Upper lobe of right lung (tissue), 1 donor: ENCODE data around the gene RAB3C. TPM values are rescaled to one million over a fixed set of nuclear protein-coding genes. Genes with fewer than 3 reads are reported as not detected.

Experiments
- ATAC-seq: fragments of 200-7000 bp; cut with Tn5 transposase; one replicate; pipeline ENCODE4 v1.9.1; 2020; ENCODE audit warnings: mild to moderate bottlenecking, moderate library complexity
- DNase-seq: peaks from one replicate; pipeline ENCODE4 v3.0.0-alpha.2; 2020
- H3K27ac ChIP-seq: fragments of 200-600 bp; one replicate; pipeline ENCODE4 v1.8.0; 2022
- H3K27me3 ChIP-seq: fragments of 200-600 bp; one replicate; pipeline ENCODE4 v1.8.0; 2022; ENCODE audit warnings: mild to moderate bottlenecking
- H3K36me3 ChIP-seq: fragments of 200-600 bp; one replicate; pipeline ENCODE4 v1.8.0; 2022
- H3K4me1 ChIP-seq: fragments of 200-600 bp; one replicate; pipeline ENCODE4 v1.8.0; 2022
- H3K4me3 ChIP-seq: fragments of 200-600 bp; one replicate; pipeline ENCODE4 v1.8.0; 2022; ENCODE audit warnings: mild to moderate bottlenecking
- H3K9me3 ChIP-seq: fragments of 200-600 bp; one replicate; pipeline ENCODE4 v1.8.0; 2022
- intact Hi-C: fragments of 100-400 bp; cut with DNase I; formaldehyde crosslinking; loops from one replicate; pipeline ENCODE4 v1.11.0; 2022
- total RNA-seq: library from RNA; stranded (reverse); fragmentation: NEBNext Ultra II Directional; extraction: Animal tissue kit (Norgen Biotek cat#: 25700); gene quantifications from one replicate; pipeline ENCODE4 v1.2.1, GENCODE V29; 2021
- TF ChIP-seq, protein P1 (sequence below): fragments of 200-600 bp; IDR thresholded peaks from one replicate; pipeline ENCODE4 v1.8.0; 2022; ENCODE audit warnings: antibody characterized with exemption
- donor health status: DM: no; HTN: yes; CAD: no; lungs with severe emphysema.

Gene RAB3C
- total RNA-seq, 1 donor from 2014 or later = 0.67 TPM

DNA sequence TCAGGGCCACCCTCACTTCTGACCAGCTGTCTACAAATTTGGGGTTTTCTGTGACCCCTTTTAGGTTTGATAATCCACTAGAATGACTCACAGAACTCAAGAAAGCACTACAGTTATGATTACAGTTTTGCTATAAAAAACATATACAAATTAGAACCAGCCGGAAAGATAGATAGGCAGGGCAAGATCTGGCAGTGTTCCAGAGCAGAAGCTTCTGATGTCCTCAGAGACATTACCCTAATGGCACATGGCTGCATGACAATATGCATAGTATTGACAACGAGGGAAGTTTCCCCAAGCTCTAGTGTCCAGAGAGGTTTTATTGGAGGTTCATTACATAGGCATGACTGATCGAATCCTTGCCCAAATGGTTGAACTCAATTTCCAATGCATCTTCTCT, 158.1 kb downstream of the RAB3C start:
- H3K27me3 ChIP-seq = no peaks in the 10 kb centered on the region
- no peaks in the 10 kb centered on the region for H3K4me1 ChIP-seq
- H3K36me3 ChIP-seq = no peaks in the 10 kb centered on the region
- no peaks in the 10 kb centered on the region for H3K9me3 ChIP-seq
- TF ChIP-seq, protein P1, sequence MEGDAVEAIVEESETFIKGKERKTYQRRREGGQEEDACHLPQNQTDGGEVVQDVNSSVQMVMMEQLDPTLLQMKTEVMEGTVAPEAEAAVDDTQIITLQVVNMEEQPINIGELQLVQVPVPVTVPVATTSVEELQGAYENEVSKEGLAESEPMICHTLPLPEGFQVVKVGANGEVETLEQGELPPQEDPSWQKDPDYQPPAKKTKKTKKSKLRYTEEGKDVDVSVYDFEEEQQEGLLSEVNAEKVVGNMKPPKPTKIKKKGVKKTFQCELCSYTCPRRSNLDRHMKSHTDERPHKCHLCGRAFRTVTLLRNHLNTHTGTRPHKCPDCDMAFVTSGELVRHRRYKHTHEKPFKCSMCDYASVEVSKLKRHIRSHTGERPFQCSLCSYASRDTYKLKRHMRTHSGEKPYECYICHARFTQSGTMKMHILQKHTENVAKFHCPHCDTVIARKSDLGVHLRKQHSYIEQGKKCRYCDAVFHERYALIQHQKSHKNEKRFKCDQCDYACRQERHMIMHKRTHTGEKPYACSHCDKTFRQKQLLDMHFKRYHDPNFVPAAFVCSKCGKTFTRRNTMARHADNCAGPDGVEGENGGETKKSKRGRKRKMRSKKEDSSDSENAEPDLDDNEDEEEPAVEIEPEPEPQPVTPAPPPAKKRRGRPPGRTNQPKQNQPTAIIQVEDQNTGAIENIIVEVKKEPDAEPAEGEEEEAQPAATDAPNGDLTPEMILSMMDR = no peak
- H3K27ac ChIP-seq = no peak overlapping the region
- DNase-seq = no peak
- no peak overlapping the region for H3K4me3 ChIP-seq
- intact Hi-C loops = no loop called here
- ATAC-seq = no peak

DNA sequence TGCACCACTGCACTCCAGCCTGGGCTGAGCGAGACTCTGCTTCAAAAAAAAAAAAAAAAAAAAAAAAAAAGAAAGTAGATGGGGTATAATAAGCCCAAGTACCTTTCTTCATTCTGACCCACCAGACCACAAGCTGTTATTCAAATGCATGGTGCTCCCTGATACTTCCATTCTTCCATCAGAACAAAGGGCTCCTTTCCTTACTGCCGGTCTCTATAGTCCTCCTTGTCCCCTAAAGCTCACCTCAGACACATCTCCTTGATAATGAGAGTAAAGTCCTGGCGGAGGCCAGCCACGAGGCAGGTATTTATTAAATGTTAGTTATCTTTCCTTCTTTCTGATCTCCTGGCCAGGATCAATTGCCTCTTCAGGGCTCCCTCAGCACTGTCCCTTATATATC, 162.5 kb downstream of the RAB3C start:
- H3K27me3 ChIP-seq = no peaks in the 10 kb centered on the region
- TF ChIP-seq, protein P1 = no peak
- ATAC-seq = no peak

DNA sequence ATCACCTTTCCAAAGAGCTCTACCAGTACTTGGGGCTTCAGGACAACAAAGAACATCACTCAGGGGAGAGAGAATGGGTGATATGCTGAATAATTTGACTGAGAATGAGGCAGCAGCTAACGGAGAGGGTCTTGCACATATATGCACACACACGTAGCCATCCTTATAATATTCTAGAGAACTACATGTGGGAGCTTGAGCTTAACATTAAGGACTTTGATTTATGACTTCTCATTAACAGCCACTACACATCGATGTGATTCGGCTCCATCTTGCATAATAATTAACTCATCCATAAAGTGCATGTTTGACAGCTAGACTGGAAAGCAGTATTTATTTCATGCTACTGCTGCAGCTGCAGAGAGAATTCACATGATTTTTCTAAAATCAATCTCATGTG, 163.4 kb downstream of the RAB3C start:
- Histone ChIP-seq H3K9me3 (no peaks in the 10 kb centered on the region), H3K4me1 (no peaks in the 10 kb centered on the region), H3K4me3 (no peak overlapping the region), H3K36me3 (no peaks in the 10 kb centered on the region), H3K27ac (no peak overlapping the region), H3K27me3 (no peaks in the 10 kb centered on the region)
- TF ChIP-seq, protein P1 = no peak
- no peak for DNase-seq
- intact Hi-C loops = no loop called here
- ATAC-seq = no peak

More for the DNA sequence above, 162.5 kb downstream of the RAB3C start:
- Histone ChIP-seq H3K4me1 (no peaks in the 10 kb centered on the region), H3K27ac (no peak overlapping the region), H3K4me3 (no peak overlapping the region), H3K36me3 (no peaks in the 10 kb centered on the region), H3K9me3 (no peaks in the 10 kb centered on the region)
- DNase-seq = no peak
- intact Hi-C loops = no loop called here

DNA sequence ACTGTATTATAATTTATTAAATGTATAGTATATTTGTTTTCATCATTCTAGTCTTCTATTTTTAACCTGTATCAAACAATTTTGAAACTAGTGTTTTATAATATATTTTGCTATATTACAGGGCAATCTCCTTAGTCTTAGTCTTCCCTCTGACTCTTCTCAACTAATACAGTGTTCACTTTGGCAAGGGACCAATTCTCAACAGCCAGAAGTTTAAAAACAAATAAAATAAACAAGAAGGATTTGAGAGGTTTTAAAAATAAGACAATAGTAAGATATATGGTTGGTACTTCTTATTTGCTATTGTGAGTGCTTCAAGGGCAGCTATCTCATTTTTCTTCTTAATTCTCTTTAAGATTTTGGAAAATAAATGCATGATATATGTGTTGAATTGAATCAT, 167.2 kb downstream of the RAB3C start:
- Histone ChIP-seq H3K27ac (no peak overlapping the region), H3K36me3 (no peaks in the 10 kb centered on the region), H3K9me3 (no peaks in the 10 kb centered on the region), H3K27me3 (no peaks in the 10 kb centered on the region), H3K4me3 (no peak overlapping the region), H3K4me1 (no peaks in the 10 kb centered on the region)
- TF ChIP-seq, protein P1 = no peak
- DNase-seq (no peak), ATAC-seq (no peak)
- intact Hi-C loops = no loop called here

DNA sequence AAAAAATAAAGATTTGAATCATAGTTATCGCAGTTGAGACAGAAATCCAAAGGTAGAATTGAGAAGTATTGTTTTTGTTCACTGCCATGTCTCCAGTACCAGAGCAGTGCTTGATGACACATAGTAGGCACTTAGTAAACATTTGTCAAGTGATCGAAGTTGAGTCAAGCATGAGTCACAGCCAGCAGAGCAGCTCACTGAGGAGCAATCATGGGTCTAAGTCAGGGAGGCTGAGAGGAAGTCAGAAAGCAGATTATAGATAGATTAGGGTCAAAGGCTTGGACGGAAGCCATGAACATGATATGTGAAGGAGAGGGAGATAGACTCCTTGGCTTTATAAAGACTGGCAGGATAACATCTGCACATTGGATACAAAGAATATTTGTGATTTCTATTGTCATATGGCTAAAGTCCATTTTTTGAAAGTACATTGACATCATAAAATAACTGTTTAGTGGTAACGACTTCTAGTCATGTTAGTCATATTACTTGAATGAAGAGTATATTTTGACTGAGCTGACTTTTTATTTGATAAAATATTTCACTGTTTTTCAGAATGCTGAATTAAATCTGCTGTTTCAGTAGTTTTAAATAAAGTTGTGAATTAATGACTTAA, 168.5 kb downstream of the RAB3C start:
- TF ChIP-seq, protein P1 = no peak
- Histone ChIP-seq H3K27me3 (no peaks in the 10 kb centered on the region), H3K4me1 (no peaks in the 10 kb centered on the region), H3K4me3 (no peak overlapping the region), H3K27ac (no peak overlapping the region), H3K36me3 (no peaks in the 10 kb centered on the region), H3K9me3 (no peaks in the 10 kb centered on the region)
- DNase-seq = no peak
- intact Hi-C loops = no loop called here
- peak; percentile 45 for ATAC-seq

DNA sequence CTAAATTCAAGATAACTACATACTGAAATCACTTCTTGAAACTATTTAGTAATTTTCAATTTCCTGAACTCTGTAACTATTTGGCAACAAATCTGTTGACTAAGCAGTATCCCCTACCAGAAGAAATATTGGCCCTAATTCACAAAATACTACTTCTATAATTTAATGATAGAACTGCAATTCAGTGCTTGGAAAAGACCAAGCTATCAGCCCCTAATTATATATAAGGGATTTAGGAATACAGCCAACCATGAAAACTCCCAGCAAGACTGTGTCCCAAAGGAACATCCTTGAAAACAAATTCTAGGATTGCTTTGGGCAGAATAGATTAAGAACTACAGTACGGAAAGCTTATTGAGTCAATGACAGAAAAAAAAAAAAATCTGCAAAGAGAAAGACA, 169.2 kb downstream of the RAB3C start:
- no peaks in the 10 kb centered on the region for H3K9me3 ChIP-seq
- no peaks in the 10 kb centered on the region for H3K27me3 ChIP-seq
- no peak for DNase-seq
- no peak overlapping the region for H3K27ac ChIP-seq
- H3K4me1 ChIP-seq = no peaks in the 10 kb centered on the region
- intact Hi-C loops = no loop called here
- ATAC-seq = no peak
- H3K4me3 ChIP-seq = no peak overlapping the region
- H3K36me3 ChIP-seq = no peaks in the 10 kb centered on the region
- TF ChIP-seq, protein P1 = no peak
